Hepatocyte (in vitro differentiated cells): ENCODE data around the gene TRPM2.

Source experiments
- CTCF ChIP-seq: fragments of 200-600 bp; sonication (generic); IDR thresholded peaks from 2 replicates; pipeline ENCODE4 v1.5.1; 2016; ENCODE audit warnings: antibody characterized with exemption, mild to moderate bottlenecking; ENCODE audit not compliant: poor library complexity
- EZH2phosphoT487 ChIP-seq: fragments of 200-600 bp; sonication (generic); IDR thresholded peaks from one replicate; pipeline ENCODE4 v1.6.1; 2018; ENCODE audit warnings: antibody characterized with exemption, mild to moderate bottlenecking, low read depth, moderate library complexity; ENCODE audit not compliant: unreplicated experiment, severe bottlenecking

DNA sequence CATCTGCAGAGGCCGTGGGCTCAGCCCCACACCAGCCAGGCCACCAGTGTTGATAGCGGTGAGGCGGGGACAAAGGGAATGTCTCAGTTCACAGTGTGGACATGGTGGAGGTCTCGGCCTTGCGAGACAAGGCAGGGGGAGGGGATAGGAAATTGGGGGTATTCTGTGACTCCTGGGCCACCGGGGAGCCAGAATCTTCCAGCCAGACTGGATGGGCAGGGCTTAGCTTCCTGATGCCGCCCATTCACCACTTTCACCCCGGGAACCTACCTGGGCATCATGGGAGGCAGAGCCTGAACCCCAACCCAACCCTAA lies 107.0 kb downstream of the TRPM2 start:
- no peak for TF ChIP-seq CTCF
- TF ChIP-seq EZH2phosphoT487, result no peak
